Fibroblast of skin of scalp (primary cell): Measurements from ENCODE around the gene PID1.

ENCODE experiments used
- DNase-seq: peaks from one replicate; pipeline ENCODE4 v3.0.0-alpha.2; 2013

Gene PID1

DNA sequence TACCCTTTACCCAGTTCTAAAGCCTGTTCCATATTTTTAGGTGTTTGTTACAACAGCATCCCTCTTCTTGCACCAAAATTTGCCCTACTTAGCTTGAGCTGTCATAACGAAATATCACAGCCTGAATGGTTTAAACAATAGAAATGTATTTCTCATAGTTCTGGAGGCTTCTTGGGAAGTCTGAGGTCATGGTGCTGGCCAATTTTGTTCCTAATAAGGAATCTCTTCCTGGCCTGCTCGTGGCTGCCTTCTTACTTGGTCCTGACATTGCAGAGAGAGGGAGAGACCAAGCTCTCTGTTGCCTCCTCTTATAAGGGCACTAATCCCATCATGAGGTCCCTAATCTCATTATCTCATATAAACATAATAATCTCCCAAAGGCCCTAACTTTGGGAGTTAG is 267.8 kb downstream of the PID1 start:
- no peak for DNase-seq

DNA sequence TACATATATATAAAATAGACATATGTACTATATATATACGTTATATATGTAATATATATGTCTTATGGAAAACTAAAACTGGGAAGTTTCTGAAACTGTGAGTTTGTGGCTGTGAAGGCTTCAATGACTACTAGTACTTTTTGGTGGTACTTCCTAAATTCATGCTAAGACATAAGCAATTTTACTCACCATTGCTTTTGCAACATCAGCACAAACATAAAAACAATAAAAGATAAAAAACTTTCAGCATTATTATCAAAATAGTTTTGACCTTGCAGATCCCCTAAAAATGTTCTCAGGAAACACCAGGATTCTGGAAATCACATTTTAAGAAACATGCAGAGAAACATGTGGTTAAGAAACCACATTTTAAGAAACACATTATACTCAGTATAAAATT is 269.9 kb downstream of the PID1 start:
- no peak for DNase-seq

DNA sequence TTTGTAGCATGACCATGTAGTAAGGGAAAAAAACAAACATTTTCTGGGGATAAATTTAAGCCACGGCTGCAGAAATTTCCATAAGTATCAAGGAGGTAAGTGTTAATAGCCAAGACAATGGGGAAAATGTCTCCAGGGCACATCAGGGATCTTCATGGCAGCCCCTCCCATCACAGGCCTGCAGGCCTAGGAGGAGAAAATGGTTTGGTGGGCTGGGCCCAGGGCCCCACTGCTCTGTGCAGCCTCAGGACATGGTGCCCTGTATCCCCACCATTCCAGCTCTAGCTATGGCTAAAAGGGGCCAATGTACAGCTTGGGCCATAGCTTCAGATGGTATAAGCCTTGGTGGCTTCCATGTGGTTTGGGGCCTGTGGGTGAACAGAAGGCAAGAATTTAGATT is 271.8 kb downstream of the PID1 start:
- no peak for DNase-seq

DNA sequence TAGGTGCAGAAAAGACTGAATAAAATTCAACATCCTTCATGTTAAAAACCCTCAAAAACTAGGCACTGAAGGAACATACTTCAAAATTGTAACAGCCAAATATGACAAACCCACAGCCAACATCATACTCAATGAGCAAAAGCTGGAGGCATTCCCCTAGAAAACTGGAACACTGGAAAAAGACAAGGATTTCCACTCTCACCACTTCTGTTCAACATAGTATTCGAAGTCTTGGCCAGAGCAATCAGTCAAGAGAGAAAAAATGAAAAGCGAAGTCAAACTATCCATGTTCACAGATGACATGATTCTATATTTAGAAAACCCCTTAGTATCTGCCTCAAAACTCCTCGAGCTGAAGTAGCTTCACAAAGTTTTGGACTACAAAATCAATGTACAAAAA is 282.3 kb downstream of the PID1 start:
- no peak for DNase-seq

DNA sequence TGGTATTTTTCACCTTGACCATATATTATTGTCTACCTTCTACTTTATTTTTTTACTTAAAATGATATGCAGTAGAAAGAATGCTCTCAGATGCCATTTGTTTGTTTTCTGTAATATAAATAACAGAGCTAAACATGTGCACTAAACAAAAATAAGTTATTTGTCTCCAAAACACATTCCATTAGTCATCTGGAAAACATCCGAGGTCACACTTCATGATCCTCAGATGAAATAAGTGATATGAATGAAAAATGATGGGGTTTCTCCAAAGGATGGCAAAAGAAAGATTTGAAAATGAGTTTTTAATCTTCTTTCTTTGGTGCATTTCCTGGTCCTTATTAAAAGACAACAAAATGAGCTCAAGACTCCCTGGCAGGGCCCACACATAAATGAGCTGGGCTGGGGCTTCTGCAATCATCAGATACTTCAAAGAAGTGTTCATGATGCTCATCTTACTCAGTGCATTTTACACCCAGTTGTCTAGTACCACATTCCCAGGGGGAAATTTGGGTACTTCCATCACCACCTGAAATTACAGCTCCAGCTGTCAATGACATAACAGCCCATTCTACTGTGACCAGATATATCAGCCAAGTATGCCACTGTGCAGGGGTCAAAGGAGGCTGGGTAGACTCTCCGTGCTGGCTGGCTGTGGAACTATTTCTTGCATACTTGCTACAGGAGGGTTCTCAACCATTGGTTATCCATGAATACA is 283.5 kb downstream of the PID1 start:
- no peak for DNase-seq

DNA sequence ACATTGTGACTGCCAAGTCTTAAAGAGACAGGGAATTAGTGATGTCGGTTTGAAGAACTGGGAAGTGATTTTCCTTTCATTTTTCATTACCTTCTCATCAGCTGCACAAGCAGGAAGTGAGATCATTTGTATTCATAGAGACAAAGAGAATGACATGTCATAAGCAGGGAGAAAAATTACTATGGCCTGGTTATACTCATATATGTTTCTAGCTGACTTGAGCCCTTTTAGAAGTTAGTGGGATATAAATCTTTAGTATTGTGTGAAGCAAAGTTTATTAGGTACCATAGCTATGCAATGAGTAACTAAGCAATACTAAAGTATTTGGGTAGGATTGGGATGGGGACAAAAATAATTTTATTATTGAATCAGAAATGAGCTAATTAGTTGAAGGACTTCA is 284.1 kb downstream of the PID1 start:
- DNase-seq = no peak

DNA sequence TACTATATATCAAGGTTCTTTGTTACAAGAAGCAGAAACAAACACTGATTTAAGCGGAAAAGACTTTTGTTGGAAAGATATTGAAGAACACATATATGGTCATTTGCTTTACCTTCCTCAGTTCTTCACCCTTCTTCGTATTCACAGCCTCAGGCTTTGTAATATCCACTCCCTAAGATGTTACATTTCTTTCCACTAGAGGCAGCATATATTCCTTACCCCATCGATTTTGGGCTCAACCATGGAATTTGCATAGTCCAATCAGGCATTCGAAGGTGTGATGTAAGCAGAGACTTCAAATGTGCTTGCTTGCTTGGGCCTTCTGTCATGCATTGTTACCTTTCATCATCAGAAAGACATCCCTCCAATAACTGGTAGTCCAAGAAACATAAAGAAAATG is 287.4 kb downstream of the PID1 start:
- DNase-seq = no peak

DNA sequence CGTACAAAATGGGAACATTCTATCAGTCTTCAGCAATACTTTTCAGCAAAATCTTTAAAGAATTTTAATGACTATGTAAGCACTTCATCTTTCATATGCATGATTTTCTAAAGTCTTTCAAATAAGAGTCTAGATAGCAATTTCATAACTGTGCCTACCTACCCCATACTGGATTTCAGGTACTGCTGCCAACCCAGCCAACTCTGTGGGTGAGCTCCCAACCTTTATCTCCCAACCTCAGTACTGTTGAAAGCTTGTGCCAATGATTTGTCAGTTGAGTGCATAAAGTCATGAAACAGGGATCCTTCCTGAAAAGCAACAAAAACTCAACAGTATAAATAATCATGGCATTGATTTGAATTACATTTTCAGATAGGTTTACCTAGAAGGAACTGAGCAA is 296.9 kb downstream of the PID1 start:
- no peak for DNase-seq
